ENCODE data around the gene KRT2.

GRCh38 chr12:52632656-52633055 is 19.4 kb downstream of the KRT2 start:
- TF ChIP-seq CTCF (IDR thresholded peaks at IDR 0.05) (no peak), POLR2A (IDR thresholded peaks at IDR 0.05) (no peak), POLR2AphosphoS5 (IDR thresholded peaks at IDR 0.05) (no peak)
